ENCODE results near the gene PRKAA2. TPM values are rescaled to one million over a fixed set of nuclear protein-coding genes. Genes with fewer than 3 reads are reported as not detected.

PRKAA2 gene
- total and polyA plus RNA-seq, 2 of the 4 experiments (the other 2 are of a cell fraction): 0.72 to 1.4 TPM

- Histone ChIP-seq H3K4me2 (ENCODE audit: low read depth, low read length) (no peak overlapping the region), H3K23ac (ENCODE audit: low read depth, low read length) (no peak overlapping the region), H3K9me1 (ENCODE audit: insufficient read depth, low read length) (no peaks in the 10 kb centered on the region), H4K20me1 (ENCODE audit: insufficient read depth, low read length) (no peaks in the 10 kb centered on the region), H3K14ac (replicated peaks; ENCODE audit: low read depth, low read length) (no peak overlapping the region), H2BK120ac (ENCODE audit: low read depth, low read length) (no peak overlapping the region), H3K27me3 (ENCODE audit: control insufficient read depth, insufficient read depth, low read length) (peaks cover 2% of the 10 kb centered on the region), H2BK15ac (ENCODE audit: low read depth, low read length) (no peak overlapping the region), H3K4ac (ENCODE audit: low read depth, low read length) (no peak overlapping the region), H4K8ac (ENCODE audit: low read depth in 2 of 2, low read length in 2 of 2) (no peak overlapping the region), H3K4me1 (ENCODE audit: control insufficient read depth, insufficient read depth, low read length) (no peaks in the 10 kb centered on the region), H3K36me3 (ENCODE audit: control insufficient read depth, insufficient read depth, low read length) (no peaks in the 10 kb centered on the region), H3K4me3 (ENCODE audit: insufficient read depth, low read depth, low read length) (no peak overlapping the region), H2AFZ (replicated peaks; ENCODE audit: low read length, poor library complexity) (no peak overlapping the region), H4K5ac (ENCODE audit: low read depth, low read length) (no peak overlapping the region), H2AK9ac (replicated peaks; ENCODE audit: low read depth, low read length, poor library complexity) (no peak overlapping the region), H3K56ac (ENCODE audit: extremely low read depth, insufficient read depth, low read length) (no peak overlapping the region), H3K18ac (ENCODE audit: low read depth, low read length) (no peak overlapping the region), H2BK5ac (ENCODE audit: low read depth, low read length, poor library complexity, severe bottlenecking) (no peak overlapping the region), H3K27ac (ENCODE audit: insufficient read depth, low read length) (no peak overlapping the region), H2AK5ac (ENCODE audit: low read depth, low read length) (no peak overlapping the region), H3K9me3 (ENCODE audit: control insufficient read depth, insufficient read depth, low read length) (no peaks in the 10 kb centered on the region), H3K79me1 (ENCODE audit: low read depth in 1 of 2, low read length in 2 of 2) (no peaks in the 10 kb centered on the region), H2BK20ac (ENCODE audit: low read depth, low read length) (no peak overlapping the region), H3K9ac (ENCODE audit: low read depth, low read length) (no peak overlapping the region), H4K91ac (ENCODE audit: insufficient read depth, low read depth, low read length) (no peak overlapping the region)
- TF ChIP-seq CTCF (conservative IDR thresholded peaks at IDR 0.05; ENCODE audit: low read depth, low read length) (no peak), NFE2L2 (IDR thresholded peaks at IDR 0.05; ENCODE audit: low read depth, low read length) (no peak), RAD21 (IDR thresholded peaks at IDR 0.05; ENCODE audit: low read length) (no peak), POLR2A (IDR thresholded peaks at IDR 0.05; ENCODE audit: low read depth, low read length) (no peak), CHD1 (IDR thresholded peaks at IDR 0.05; ENCODE audit: low read depth, low read length) (no peak), RFX5 (IDR thresholded peaks at IDR 0.05; ENCODE audit: low read depth, low read length) (no peak), CEBPB (IDR thresholded peaks at IDR 0.05; ENCODE audit: low read depth, low read length) (no peak), RCOR1 (IDR thresholded peaks at IDR 0.05; ENCODE audit: insufficient replicate concordance, low read length) (no peak), BHLHE40 (IDR thresholded peaks at IDR 0.05; ENCODE audit: low read depth, low read length) (no peak), MAFK (IDR thresholded peaks at IDR 0.05; ENCODE audit: low read depth, low read length) (no peak), FOS (IDR thresholded peaks at IDR 0.05; ENCODE audit: low read depth, low read length) (no peak), ELK1 (IDR thresholded peaks at IDR 0.05; ENCODE audit: borderline replicate concordance, low read depth, low read length) (no peak), MAZ (IDR thresholded peaks at IDR 0.05; ENCODE audit: borderline replicate concordance, low read depth, low read length) (no peak), SMC3 (IDR thresholded peaks at IDR 0.05; ENCODE audit: low read depth, low read length) (no peak), MXI1 (IDR thresholded peaks at IDR 0.05; ENCODE audit: borderline replicate concordance, low read depth, low read length) (no peak)
- TF ChIP-seq, protein P1, sequence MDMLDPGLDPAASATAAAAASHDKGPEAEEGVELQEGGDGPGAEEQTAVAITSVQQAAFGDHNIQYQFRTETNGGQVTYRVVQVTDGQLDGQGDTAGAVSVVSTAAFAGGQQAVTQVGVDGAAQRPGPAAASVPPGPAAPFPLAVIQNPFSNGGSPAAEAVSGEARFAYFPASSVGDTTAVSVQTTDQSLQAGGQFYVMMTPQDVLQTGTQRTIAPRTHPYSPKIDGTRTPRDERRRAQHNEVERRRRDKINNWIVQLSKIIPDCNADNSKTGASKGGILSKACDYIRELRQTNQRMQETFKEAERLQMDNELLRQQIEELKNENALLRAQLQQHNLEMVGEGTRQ (IDR thresholded peaks at IDR 0.05; ENCODE audit: low read depth, low read length): no peak
- ChIA-PET POLR2A (ENCODE audit: unreplicated experiment) (no interaction called here), CTCF (no interaction called here)
- in situ Hi-C loops (cut with MboI; ENCODE audit: low sequenced_read_pairs) (no loop called here), dilution Hi-C loops (cut with HindIII; ENCODE audit: low sequenced_read_pairs, unreplicated experiment) (no loop called here), intact Hi-C loops (cut with micrococcal nuclease) (no loop called here)
- no peak for DNase-seq
- no peak for ATAC-seq (ENCODE audit: low read depth)
- BruUV-seq (replicated peaks): no TSS peak
These were observed 81.6 kb downstream of the PRKAA2 start for GRCh38 chr1:56726706-56727105.

Measured in IMR-90 (cell line).